Effector CD4-positive, alpha-beta T cell (primary cell): Measurements from ENCODE around the gene DUSP19.

ENCODE experiments used
- DNase-seq: peaks from one replicate; pipeline ENCODE4 v3.0.0-alpha.2; 2020

Gene DUSP19

GRCh38 chr2:183126635-183127034 is 48.1 kb downstream of the DUSP19 start:
- no peak for DNase-seq

- DNase-seq: no peak
These were observed 55.5 kb downstream of the DUSP19 start for GRCh38 chr2:183134016-183134415.

GRCh38 chr2:183148955-183149354 is 70.4 kb downstream of the DUSP19 start:
- DNase-seq: no peak

GRCh38 chr2:183149489-183149888 is 70.9 kb downstream of the DUSP19 start:
- DNase-seq: no peak
